MM.1S (cell line): Measurements from ENCODE around the gene NDUFA8.

Experiments used
- DNase-seq: peaks from one replicate; pipeline ENCODE4 v3.0.0-alpha.2; 2015
- H2AFZ ChIP-seq: fragments of 300-600 bp; sonication (generic); 2 replicates; pipeline ENCODE4 v1.6.0; 2016; ENCODE audit warnings: antibody characterized with exemption, low read length
- H3F3A ChIP-seq: fragments of 300-600 bp; sonication (generic); 2 replicates; pipeline ENCODE4 v1.6.1; 2016; ENCODE audit warnings: mild to moderate bottlenecking, antibody characterized with exemption, low read length, moderate library complexity, mixed read lengths; ENCODE audit not compliant: insufficient read depth
- H3K27ac ChIP-seq: fragments of 300-600 bp; sonication (generic); 2 replicates; pipeline ENCODE4 v1.5.1; 2016; ENCODE audit warnings: mild to moderate bottlenecking, low read length
- H3K27me3 ChIP-seq: fragments of 300-600 bp; sonication (generic); replicated peaks from 2 replicates; pipeline ENCODE4 v1.6.0; 2016; ENCODE audit warnings: low read length; ENCODE audit not compliant: insufficient read depth
- H3K36me3 ChIP-seq: fragments of 300-600 bp; sonication (generic); replicated peaks from 2 replicates; pipeline ENCODE4 v1.6.1; 2016; ENCODE audit warnings: mild to moderate bottlenecking, low read length, mixed read lengths; ENCODE audit not compliant: insufficient read depth
- H3K4me1 ChIP-seq: fragments of 300-600 bp; sonication (generic); 2 replicates; pipeline ENCODE4 v1.6.1; 2016; ENCODE audit warnings: low read length, mixed read lengths
- H3K4me2 ChIP-seq: fragments of 300-600 bp; sonication (generic); 2 replicates; pipeline ENCODE4 v1.6.0; 2016; ENCODE audit warnings: low read depth, low read length
- H3K4me3 ChIP-seq: fragments of 300-600 bp; sonication (generic); 2 replicates; pipeline ENCODE4 v1.5.1; 2016; ENCODE audit warnings: low read length, mixed read lengths
- H3K79me2 ChIP-seq: fragments of 300-600 bp; sonication (generic); 2 replicates; pipeline ENCODE4 v1.6.1; 2016; ENCODE audit warnings: mixed run types, low read length, mixed read lengths
- H3K9ac ChIP-seq: fragments of 300-600 bp; sonication (generic); 2 replicates; pipeline ENCODE4 v1.6.1; 2016; ENCODE audit warnings: low read length, mixed read lengths
- H3K9me2 ChIP-seq: fragments of 300-600 bp; sonication (generic); replicated peaks from 2 replicates; pipeline ENCODE4 v1.6.1; 2016; ENCODE audit warnings: mild to moderate bottlenecking, low read length, mixed read lengths; ENCODE audit not compliant: insufficient read depth
- H3K9me3 ChIP-seq: fragments of 300-600 bp; sonication (generic); replicated peaks from 2 replicates; pipeline ENCODE4 v1.6.1; 2016; ENCODE audit warnings: mild to moderate bottlenecking, low read length, mixed read lengths; ENCODE audit not compliant: insufficient read depth
- H4K20me1 ChIP-seq: fragments of 300-600 bp; sonication (generic); 2 replicates; pipeline ENCODE4 v1.6.1; 2016; ENCODE audit warnings: mild to moderate bottlenecking, low read length, moderate library complexity, mixed read lengths; ENCODE audit not compliant: insufficient read depth
- EZH2 ChIP-seq: fragments of 300-600 bp; sonication (generic); optimal IDR thresholded peaks from 2 replicates; pipeline ENCODE3; 2017; ENCODE audit warnings: low read depth, mild to moderate bottlenecking, antibody characterized with exemption, low read length, mixed read lengths
- EZH2phosphoT487 ChIP-seq: fragments of 300-600 bp; sonication (generic); IDR thresholded peaks from 2 replicates; pipeline ENCODE4 v1.6.1; 2018; ENCODE audit warnings: antibody characterized with exemption, low read length
- TF ChIP-seq, protein P1 (sequence below): fragments of 300-600 bp; sonication (generic); IDR thresholded peaks from 2 replicates; pipeline ENCODE4 v1.5.1; 2016; ENCODE audit warnings: antibody characterized with exemption, low read length, mixed read lengths

NDUFA8 gene

DNA sequence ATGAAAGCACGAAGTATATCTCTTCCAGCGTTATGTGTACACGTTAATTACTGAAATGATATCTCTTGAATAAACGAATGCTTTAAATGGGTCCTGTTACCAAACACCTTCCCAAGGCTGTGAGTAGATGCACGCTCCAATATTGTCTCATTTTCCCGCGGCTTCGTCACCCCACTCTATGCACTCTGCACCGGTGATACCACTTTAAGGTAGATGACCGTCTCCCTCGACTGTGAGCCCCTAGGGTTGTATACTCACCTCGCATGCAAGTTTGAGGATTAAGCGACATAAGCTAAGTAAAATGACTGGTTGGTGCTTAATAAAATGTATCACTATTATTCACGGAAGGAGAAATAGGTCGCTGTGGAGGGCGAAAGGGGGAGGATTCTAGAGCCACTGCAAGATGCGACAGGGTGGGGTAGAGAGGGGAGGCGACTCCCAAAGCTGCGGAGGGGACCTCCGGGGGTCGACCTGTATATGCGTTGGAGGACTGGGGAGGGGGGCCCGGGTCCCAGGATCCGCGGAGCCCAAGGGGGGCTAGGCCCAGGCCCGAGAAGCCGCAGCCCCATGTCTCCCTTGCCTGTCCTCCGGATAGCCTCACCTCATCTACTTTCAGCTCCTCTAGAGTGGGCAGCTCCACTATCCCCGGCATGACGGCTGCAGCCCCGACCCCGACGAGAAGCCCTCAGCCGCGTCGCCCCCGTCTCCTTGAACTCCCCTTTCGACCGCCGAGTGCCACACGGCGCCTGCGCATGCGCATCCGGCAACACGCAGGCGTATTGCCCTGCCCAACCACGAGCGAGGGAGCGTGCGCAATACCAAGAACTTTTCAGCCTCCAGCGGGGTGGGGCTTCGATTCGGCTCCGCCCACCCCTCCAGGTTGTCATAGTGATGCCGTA lies at the start of gene NDUFA8, which contains the start of gene MORN5:
Gene NDUFA8 (minus strand): TSS at position 754 of the 899 bp plus-strand sequence. CDS start 102 bp downstream, at position 652.
Gene MORN5 (plus strand): TSS at position 883 of the 899 bp plus-strand sequence. CDS start 65 bp downstream, outside the sequence.
- peak within 1 kb of the TSS; percentile 57 for H3K4me2 ChIP-seq
- peaks cover 48% of the 10 kb centered on the region for H3K79me2 ChIP-seq
- H3K9ac ChIP-seq = peak within 1 kb of the TSS; percentile 83
- H3K9me3 ChIP-seq = no peaks in the 10 kb centered on the region
- peak within 1 kb of the TSS; percentile 68 for H2AFZ ChIP-seq
- H4K20me1 ChIP-seq = 0 out of 2 replicates have a peak, but pooled peaks cover 8% of the 10 kb centered on the region
- H3K9me2 ChIP-seq = no peaks in the 10 kb centered on the region
- DNase-seq = peak; percentile 96
- H3K27me3 ChIP-seq = 0 out of 2 replicates have a peak, but pooled peaks cover 3% of the 10 kb centered on the region
- TF ChIP-seq EZH2 = no peak
- TF ChIP-seq, protein P1, sequence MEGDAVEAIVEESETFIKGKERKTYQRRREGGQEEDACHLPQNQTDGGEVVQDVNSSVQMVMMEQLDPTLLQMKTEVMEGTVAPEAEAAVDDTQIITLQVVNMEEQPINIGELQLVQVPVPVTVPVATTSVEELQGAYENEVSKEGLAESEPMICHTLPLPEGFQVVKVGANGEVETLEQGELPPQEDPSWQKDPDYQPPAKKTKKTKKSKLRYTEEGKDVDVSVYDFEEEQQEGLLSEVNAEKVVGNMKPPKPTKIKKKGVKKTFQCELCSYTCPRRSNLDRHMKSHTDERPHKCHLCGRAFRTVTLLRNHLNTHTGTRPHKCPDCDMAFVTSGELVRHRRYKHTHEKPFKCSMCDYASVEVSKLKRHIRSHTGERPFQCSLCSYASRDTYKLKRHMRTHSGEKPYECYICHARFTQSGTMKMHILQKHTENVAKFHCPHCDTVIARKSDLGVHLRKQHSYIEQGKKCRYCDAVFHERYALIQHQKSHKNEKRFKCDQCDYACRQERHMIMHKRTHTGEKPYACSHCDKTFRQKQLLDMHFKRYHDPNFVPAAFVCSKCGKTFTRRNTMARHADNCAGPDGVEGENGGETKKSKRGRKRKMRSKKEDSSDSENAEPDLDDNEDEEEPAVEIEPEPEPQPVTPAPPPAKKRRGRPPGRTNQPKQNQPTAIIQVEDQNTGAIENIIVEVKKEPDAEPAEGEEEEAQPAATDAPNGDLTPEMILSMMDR = no peak
- TF ChIP-seq EZH2phosphoT487 = no peak
- H3F3A ChIP-seq = no peaks in the 10 kb centered on the region
- H3K27ac ChIP-seq = no peak within 1 kb of the TSS
- peak within 1 kb of the TSS; percentile 80 for H3K4me3 ChIP-seq
- no peaks in the 10 kb centered on the region for H3K4me1 ChIP-seq
- H3K36me3 ChIP-seq = no peaks in the 10 kb centered on the region

DNA sequence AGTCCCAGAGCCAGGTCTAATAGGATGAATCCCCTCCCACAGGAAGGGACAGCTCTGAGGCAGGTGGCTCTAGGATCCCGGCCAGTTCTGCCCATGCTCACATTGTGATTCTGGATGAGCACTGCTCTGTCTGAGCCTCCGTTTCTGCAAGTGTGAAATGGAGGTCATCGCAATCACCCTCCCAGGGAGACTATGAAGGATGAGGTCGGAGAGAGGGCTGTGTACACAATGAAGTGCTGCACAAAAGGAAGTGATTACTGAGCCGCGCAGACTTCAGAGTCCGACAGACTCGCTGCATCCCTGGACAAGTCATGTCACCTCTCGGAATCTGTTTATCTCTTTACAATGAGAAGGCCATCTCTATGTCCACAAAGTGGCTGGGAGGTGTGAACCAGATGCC lies 47.5 kb upstream of the NDUFA8 start:
- Histone ChIP-seq H3K27me3 (peaks cover 16% of the 10 kb centered on the region), H3K9me3 (no peaks in the 10 kb centered on the region), H3K4me3 (no peak overlapping the region), H2AFZ (no peak overlapping the region), H4K20me1 (no peaks in the 10 kb centered on the region), H3K27ac (no peak overlapping the region), H3K36me3 (no peaks in the 10 kb centered on the region), H3K79me2 (no peaks in the 10 kb centered on the region), H3F3A (no peaks in the 10 kb centered on the region), H3K9ac (no peak overlapping the region), H3K9me2 (no peaks in the 10 kb centered on the region), H3K4me1 (no peaks in the 10 kb centered on the region), H3K4me2 (no peak overlapping the region)
- TF ChIP-seq EZH2phosphoT487 (no peak), EZH2 (no peak)
- TF ChIP-seq, protein P1 = no peak
- no peak for DNase-seq

DNA sequence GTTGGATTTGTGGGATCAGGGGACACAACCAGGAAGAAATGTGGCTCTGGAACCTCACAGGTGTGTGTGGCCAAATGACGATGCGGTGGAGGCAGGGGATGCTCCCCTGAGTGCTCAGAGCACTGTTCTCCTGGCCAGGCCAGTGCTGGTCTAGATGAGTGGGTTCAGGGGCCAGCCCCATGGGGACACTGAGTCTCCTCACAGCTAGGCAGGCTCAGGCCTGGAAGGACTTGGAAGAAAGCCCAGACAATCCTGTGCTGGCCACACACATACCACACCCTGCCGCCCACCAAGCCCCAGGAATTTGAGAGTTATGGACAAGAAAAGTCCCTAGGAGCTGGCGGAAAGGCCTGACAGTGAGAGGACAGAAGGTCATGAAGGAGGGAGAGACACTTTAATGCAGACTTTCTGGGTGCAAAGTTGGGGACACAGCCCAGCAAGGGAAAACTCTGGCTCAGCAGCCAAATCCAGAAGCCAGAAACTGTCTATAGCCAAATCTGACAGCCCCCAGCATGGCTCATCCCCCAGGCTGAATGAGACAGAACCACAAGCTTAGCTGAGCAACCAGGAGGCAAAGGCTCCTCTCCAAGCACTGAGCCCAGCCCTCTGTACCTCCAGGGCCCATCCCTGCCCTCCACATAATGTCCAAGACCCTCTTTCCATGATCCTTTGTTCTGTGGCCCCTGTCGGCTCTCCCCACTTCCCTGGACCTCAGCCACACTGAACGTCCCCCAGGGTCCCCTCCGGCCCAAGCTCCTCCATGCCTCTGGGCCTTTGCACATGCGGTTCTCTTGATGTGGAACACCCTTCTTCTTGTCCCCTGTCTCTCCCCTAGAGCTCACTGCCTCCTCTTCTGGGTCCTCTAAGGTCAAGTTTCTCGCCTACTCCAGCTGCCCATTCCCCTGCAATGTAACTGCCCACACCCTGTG lies 46.8 kb upstream of the NDUFA8 start:
- DNase-seq = no peak
- Histone ChIP-seq H3K27me3 (peaks cover 12% of the 10 kb centered on the region), H2AFZ (no peak overlapping the region), H3F3A (no peaks in the 10 kb centered on the region), H3K9me2 (no peaks in the 10 kb centered on the region), H3K9ac (no peak overlapping the region), H3K4me1 (no peaks in the 10 kb centered on the region), H3K36me3 (no peaks in the 10 kb centered on the region), H3K9me3 (no peaks in the 10 kb centered on the region), H4K20me1 (no peaks in the 10 kb centered on the region), H3K4me2 (no peak overlapping the region), H3K79me2 (no peaks in the 10 kb centered on the region), H3K4me3 (no peak overlapping the region), H3K27ac (no peak overlapping the region)
- TF ChIP-seq EZH2phosphoT487 (no peak), EZH2 (no peak)
- TF ChIP-seq, protein P1 = no peak
